ENCODE results near the gene WRAP73.

The WRAP73 gene

DNA sequence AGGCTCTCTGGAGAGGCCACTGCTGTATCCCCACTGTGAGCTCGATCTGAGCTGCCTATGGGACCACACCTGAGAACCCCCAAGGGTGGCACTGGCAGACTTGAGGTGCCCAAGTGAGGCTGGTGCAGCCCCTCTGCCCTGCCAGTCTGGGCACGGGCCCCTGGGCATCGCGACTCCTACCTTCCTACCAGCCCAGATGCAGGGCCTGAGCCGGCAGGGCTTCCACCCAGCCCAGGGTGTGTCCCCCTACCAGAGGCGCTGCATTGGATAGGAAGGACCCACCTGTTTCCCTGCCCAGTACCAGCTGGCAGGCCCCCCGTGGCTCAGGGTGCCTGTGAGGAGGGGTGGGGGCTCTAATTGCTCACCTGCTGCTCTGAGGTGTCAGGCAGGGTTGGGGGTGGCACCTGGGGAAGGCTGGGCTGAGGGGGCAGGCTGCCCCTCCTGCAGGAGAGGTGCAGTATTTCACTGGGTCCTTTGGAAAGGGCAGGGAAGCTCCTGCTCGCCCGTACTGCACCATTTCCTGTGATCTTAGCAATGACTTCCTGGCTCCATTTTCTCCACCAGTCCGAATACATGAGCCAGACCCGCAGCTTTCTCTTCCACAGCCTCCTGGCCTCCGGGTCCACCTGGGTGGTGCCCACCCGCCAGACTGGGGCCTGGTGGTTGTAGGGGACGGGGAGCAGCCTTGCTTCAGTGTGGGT is 14.2 kb upstream of the WRAP73 start:
- POLR2A ChIA-PET, result interaction anchor here (1.1 to 2.0 kb wide), 2 partner anchors 8 to 13 kb away, joined by 4 to 6 read pairs; no protein-coding TSS in a partner anchor
- TF ChIP-seq, protein P1, sequence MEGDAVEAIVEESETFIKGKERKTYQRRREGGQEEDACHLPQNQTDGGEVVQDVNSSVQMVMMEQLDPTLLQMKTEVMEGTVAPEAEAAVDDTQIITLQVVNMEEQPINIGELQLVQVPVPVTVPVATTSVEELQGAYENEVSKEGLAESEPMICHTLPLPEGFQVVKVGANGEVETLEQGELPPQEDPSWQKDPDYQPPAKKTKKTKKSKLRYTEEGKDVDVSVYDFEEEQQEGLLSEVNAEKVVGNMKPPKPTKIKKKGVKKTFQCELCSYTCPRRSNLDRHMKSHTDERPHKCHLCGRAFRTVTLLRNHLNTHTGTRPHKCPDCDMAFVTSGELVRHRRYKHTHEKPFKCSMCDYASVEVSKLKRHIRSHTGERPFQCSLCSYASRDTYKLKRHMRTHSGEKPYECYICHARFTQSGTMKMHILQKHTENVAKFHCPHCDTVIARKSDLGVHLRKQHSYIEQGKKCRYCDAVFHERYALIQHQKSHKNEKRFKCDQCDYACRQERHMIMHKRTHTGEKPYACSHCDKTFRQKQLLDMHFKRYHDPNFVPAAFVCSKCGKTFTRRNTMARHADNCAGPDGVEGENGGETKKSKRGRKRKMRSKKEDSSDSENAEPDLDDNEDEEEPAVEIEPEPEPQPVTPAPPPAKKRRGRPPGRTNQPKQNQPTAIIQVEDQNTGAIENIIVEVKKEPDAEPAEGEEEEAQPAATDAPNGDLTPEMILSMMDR (IDR thresholded peaks at IDR 0.05; ENCODE audit: control extremely low read depth, extremely low read depth, low read depth, missing control alignments), result no peak
- CTCF ChIA-PET, result interaction anchor here (0.7 to 5.0 kb wide), 3 partner anchors 9 to 211 kb away, joined by 3 to 36 read pairs (median 5); partner anchors contain the start of gene TP73
- no peak for DNase-seq (ENCODE audit: extremely low spot score)

DNA sequence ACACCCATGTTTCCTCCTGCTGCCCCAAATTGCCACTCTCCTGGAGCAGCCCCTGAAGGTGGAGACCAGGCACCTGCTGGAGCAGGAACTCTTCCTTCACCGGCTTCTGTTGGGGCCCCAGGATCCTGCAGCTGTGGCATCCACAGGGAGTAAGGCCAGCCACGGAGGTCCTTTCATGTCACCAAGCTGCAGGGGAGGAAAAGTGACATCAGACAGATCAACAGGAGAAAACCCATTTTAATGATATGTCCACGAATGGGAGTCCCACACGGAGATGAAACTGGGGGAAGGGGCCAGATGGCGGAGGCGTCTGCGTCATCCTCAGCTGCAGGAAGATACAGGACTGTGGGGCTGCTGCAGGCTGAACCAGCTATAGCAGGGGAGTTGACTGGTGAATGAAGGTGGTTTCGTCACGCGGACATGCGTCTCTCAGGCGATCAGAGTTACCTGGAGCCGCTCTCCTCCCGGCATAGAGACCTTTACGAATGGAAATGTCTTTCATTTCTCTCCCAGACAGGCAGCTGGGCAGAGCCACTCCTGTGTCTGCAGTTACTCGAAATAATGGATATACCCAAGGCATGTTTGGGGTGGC is 12.3 kb upstream of the WRAP73 start:
- ChIA-PET CTCF (interaction anchor here (1.3 to 1.4 kb wide), 2 partner anchors 10 to 34 kb away, joined by 3 read pairs; no protein-coding TSS in a partner anchor), POLR2A (interaction anchor here (0.5 kb wide), 1 partner anchor 70 kb away, joined by 3 read pairs; no protein-coding TSS in a partner anchor)
- TF ChIP-seq, protein P1 (IDR thresholded peaks at IDR 0.05; ENCODE audit: control extremely low read depth, extremely low read depth, low read depth, missing control alignments), result no peak
- DNase-seq (ENCODE audit: extremely low spot score), result no peak

- CTCF ChIA-PET, result interaction anchor here (1.3 to 1.4 kb wide), 2 partner anchors 11 to 34 kb away, joined by 3 read pairs; no protein-coding TSS in a partner anchor
- TF ChIP-seq, protein P1 (IDR thresholded peaks at IDR 0.05; ENCODE audit: control extremely low read depth, extremely low read depth, low read depth, missing control alignments), result no peak
- POLR2A ChIA-PET, result interaction anchor here (0.5 kb wide), 1 partner anchor 70 kb away, joined by 3 read pairs; no protein-coding TSS in a partner anchor
Observed at GRCh38 chr1:3661631-3662030, 11.7 kb upstream of the WRAP73 start.

GRCh38 chr1:3660704-3661103 is 10.8 kb upstream of the WRAP73 start:
- CTCF ChIA-PET, result no interaction called here
- no peak for DNase-seq (ENCODE audit: extremely low spot score)

More at GRCh38 chr1:3661631-3662030, 11.7 kb upstream of the WRAP73 start:
- DNase-seq (ENCODE audit: extremely low spot score), result no peak

GRCh38 chr1:3659093-3659492 is 9.2 kb upstream of the WRAP73 start:
- ChIA-PET CTCF (interaction anchor here (1.0 to 1.4 kb wide), 4 partner anchors 8 to 66 kb away, joined by 3 to 4 read pairs (median 3); no protein-coding TSS in a partner anchor), POLR2A (interaction anchor here (0.6 kb wide), 1 partner anchor 392 kb away, joined by 3 read pairs; no protein-coding TSS in a partner anchor)
- no peak for DNase-seq (ENCODE audit: extremely low spot score)
- TF ChIP-seq, protein P1 (IDR thresholded peaks at IDR 0.05; ENCODE audit: control extremely low read depth, extremely low read depth, low read depth, missing control alignments), result no peak

More at GRCh38 chr1:3660704-3661103, 10.8 kb upstream of the WRAP73 start:
- TF ChIP-seq, protein P1 (IDR thresholded peaks at IDR 0.05; ENCODE audit: control extremely low read depth, extremely low read depth, low read depth, missing control alignments), result no peak
- POLR2A ChIA-PET, result no interaction called here

GRCh38 chr1:3658231-3658615 is 8.3 kb upstream of the WRAP73 start:
- TF ChIP-seq, protein P1 (IDR thresholded peaks at IDR 0.05; ENCODE audit: control extremely low read depth, extremely low read depth, low read depth, missing control alignments), result no peak
- ChIA-PET POLR2A (no interaction called here), CTCF (interaction anchor here (1.0 to 1.4 kb wide), 4 partner anchors 9 to 67 kb away, joined by 3 to 4 read pairs (median 3); no protein-coding TSS in a partner anchor)
- no peak for DNase-seq (ENCODE audit: extremely low spot score)

Data from GM10248 (cell line).